SK-N-SH treated with all-trans-retinoic acid at 6 μM for 48 hours (cell line): ENCODE measurements around the gene SV2B.

Experiments used
- ATAC-seq: fragments of 200-7000 bp; cut with Tn5 transposase; 3 replicates; pipeline ENCODE4 v1.9.1; 2020; ENCODE audit warnings: mild to moderate bottlenecking, moderate library complexity
- ARNTL ChIP-seq: fragments of 450-650 bp; formaldehyde crosslinking; IDR thresholded peaks from 2 replicates; pipeline ENCODE4 v1.5.0; 2020; ENCODE audit warnings: low read depth, mild to moderate bottlenecking, moderate library complexity, borderline replicate concordance
- BACH2 ChIP-seq: fragments of 250-450 bp; sonication (Bioruptor Pico); IDR thresholded peaks from 2 replicates; pipeline ENCODE4 v1.9.0; 2021; ENCODE audit warnings: mild to moderate bottlenecking, borderline replicate concordance
- CSRNP3 ChIP-seq: fragments of 250-450 bp; sonication (Bioruptor Pico); IDR thresholded peaks from 2 replicates; pipeline ENCODE4 v1.5.1; 2021; ENCODE audit warnings: mild to moderate bottlenecking, moderate library complexity
- ESRRG ChIP-seq: fragments of 250-450 bp; sonication (Bioruptor Pico); IDR thresholded peaks from 2 replicates; pipeline ENCODE4 v1.6.1; 2021; ENCODE audit warnings: mild to moderate bottlenecking
- GLIS3 ChIP-seq: fragments of 250-450 bp; sonication (Bioruptor Pico); IDR thresholded peaks from 2 replicates; pipeline ENCODE4 v1.5.0; 2020; ENCODE audit warnings: mild to moderate bottlenecking, moderate library complexity
- ISL1 ChIP-seq: fragments of 250-450 bp; sonication (Bioruptor Pico); IDR thresholded peaks from 2 replicates; pipeline ENCODE4 v2.1.2; 2022; ENCODE audit warnings: mild to moderate bottlenecking, moderate library complexity
- OSR1 ChIP-seq: fragments of 250-450 bp; sonication (Bioruptor Pico); IDR thresholded peaks from 2 replicates; pipeline ENCODE4 v1.8.0; 2022; ENCODE audit warnings: moderate library complexity, mild to moderate bottlenecking, inconsistent platforms
- PATZ1 ChIP-seq: fragments of 250-450 bp; sonication (Bioruptor Pico); IDR thresholded peaks from 2 replicates; pipeline ENCODE4 v1.8.0; 2020; ENCODE audit warnings: mild to moderate bottlenecking, moderate library complexity, borderline replicate concordance
- POU6F1 ChIP-seq: fragments of 250-450 bp; sonication (Bioruptor Pico); IDR thresholded peaks from 2 replicates; pipeline ENCODE4 v1.8.0; 2021; ENCODE audit warnings: low read depth, mild to moderate bottlenecking, moderate library complexity, borderline replicate concordance
- PPARA ChIP-seq: fragments of 250-450 bp; sonication (Bioruptor Pico); IDR thresholded peaks from 2 replicates; pipeline ENCODE4 v1.5.0; 2020; ENCODE audit warnings: mild to moderate bottlenecking, borderline replicate concordance
- RARB ChIP-seq: fragments of 250-450 bp; sonication (Bioruptor Pico); IDR thresholded peaks from 2 replicates; pipeline ENCODE4 v1.8.0; 2021; ENCODE audit warnings: mild to moderate bottlenecking, moderate library complexity
- SNAI2 ChIP-seq: fragments of 250-450 bp; sonication (Bioruptor Pico); IDR thresholded peaks from 2 replicates; pipeline ENCODE4 v1.5.0; 2020; ENCODE audit warnings: mild to moderate bottlenecking, moderate library complexity
- TCF4 ChIP-seq: fragments of 250-450 bp; sonication (Bioruptor Pico); IDR thresholded peaks from 2 replicates; pipeline ENCODE4 v1.8.0; 2021; ENCODE audit warnings: mild to moderate bottlenecking, moderate library complexity, borderline replicate concordance
- TOX ChIP-seq: fragments of 250-450 bp; sonication (Bioruptor Pico); IDR thresholded peaks from 2 replicates; pipeline ENCODE4 v1.8.0; 2021; ENCODE audit warnings: mild to moderate bottlenecking, moderate library complexity, borderline replicate concordance
- TSHZ2 ChIP-seq: fragments of 250-450 bp; sonication (Bioruptor Pico); IDR thresholded peaks from 2 replicates; pipeline ENCODE4 v1.5.0; 2020; ENCODE audit warnings: mild to moderate bottlenecking, moderate library complexity
- ZC3H10 ChIP-seq: fragments of 250-450 bp; sonication (Bioruptor Pico); IDR thresholded peaks from 2 replicates; pipeline ENCODE4 v1.5.1; 2021; ENCODE audit warnings: mild to moderate bottlenecking, moderate library complexity
- ZFP3 ChIP-seq: fragments of 250-450 bp; sonication (Bioruptor Pico); IDR thresholded peaks from 2 replicates; pipeline ENCODE4 v1.5.0; 2020; ENCODE audit warnings: mild to moderate bottlenecking, moderate library complexity
- ZFP30 ChIP-seq: fragments of 450-650 bp; formaldehyde crosslinking; IDR thresholded peaks from 2 replicates; pipeline ENCODE4 v1.5.0; 2022; ENCODE audit warnings: mild to moderate bottlenecking, moderate library complexity
- ZNF565 ChIP-seq: fragments of 450-650 bp; formaldehyde crosslinking; conservative IDR thresholded peaks from 2 replicates; pipeline ENCODE4 v1.5.0; 2020; ENCODE audit warnings: low read depth, mild to moderate bottlenecking, moderate library complexity
- ZNF8 ChIP-seq: fragments of 450-650 bp; formaldehyde crosslinking; IDR thresholded peaks from 2 replicates; pipeline ENCODE4 v1.5.0; 2020; ENCODE audit warnings: mild to moderate bottlenecking, moderate library complexity

Gene SV2B

GRCh38 chr15:91101608-91101920 is 1.5 kb downstream of the SV2B start:
- TF ChIP-seq SNAI2 (CRISPR knock-in tag) (no peak), RARB (CRISPR knock-in tag) (no peak), TOX (no peak), PPARA (CRISPR knock-in tag) (no peak), ZC3H10 (CRISPR knock-in tag) (no peak), PATZ1 (no peak), TSHZ2 (CRISPR knock-in tag) (no peak), ZNF8 (CRISPR knock-in tag) (no peak), ZFP3 (no peak), BACH2 (CRISPR knock-in tag) (no peak), OSR1 (CRISPR knock-in tag) (no peak), ESRRG (CRISPR knock-in tag) (no peak), ZNF565 (no peak), TCF4 (CRISPR knock-in tag) (no peak)
- no peak for ATAC-seq

GRCh38 chr15:91102546-91103330 is 2.7 kb downstream of the SV2B start:
- no peak for ATAC-seq
- TF ChIP-seq ZNF8 (CRISPR knock-in tag) (no peak), RARB (CRISPR knock-in tag) (no peak), POU6F1 (CRISPR knock-in tag) (no peak), ZC3H10 (CRISPR knock-in tag) (no peak), PPARA (CRISPR knock-in tag) (no peak), ZFP3 (no peak), TCF4 (CRISPR knock-in tag) (no peak), BACH2 (CRISPR knock-in tag) (no peak), ARNTL (no peak), OSR1 (CRISPR knock-in tag) (no peak), ZFP30 (no peak), ZNF565 (no peak), TOX (no peak), ESRRG (CRISPR knock-in tag) (no peak), GLIS3 (CRISPR knock-in tag) (no peak), ISL1 (CRISPR knock-in tag) (no peak), SNAI2 (CRISPR knock-in tag) (no peak), TSHZ2 (CRISPR knock-in tag) (no peak), CSRNP3 (no peak)
